GM12873 (cell line): ENCODE results near the gene RABEP2.

Experiments
- TF ChIP-seq, protein P1 (sequence below): IDR thresholded peaks from 2 replicates; pipeline ENCODE4 v1.5.1; 2012; ENCODE audit warnings: low read depth, mild to moderate bottlenecking, moderate library complexity, low read length, control low read depth; ENCODE audit not compliant: insufficient read depth; ENCODE audit errors: missing control alignments

Gene RABEP2

DNA sequence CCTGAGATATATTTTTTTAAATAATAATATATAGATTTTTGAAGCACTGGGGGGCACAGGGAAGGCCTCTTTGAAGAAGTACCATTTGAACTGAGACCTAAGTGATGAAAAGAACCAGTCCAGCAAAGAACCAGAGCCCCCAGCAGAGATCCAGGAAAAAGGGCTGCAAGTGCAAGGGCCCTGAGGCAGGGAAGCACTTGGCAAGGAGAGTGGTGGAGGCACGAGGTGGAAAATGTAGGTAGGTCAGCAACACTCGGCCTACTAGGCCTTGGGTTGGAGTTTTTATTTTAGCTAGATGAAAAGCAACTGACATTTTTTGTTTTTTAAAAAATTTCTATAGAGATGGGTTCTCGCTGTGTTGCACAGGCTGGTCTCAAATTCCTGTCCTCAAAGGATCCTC lies 5.2 kb upstream of the RABEP2 start:
- TF ChIP-seq, protein P1, sequence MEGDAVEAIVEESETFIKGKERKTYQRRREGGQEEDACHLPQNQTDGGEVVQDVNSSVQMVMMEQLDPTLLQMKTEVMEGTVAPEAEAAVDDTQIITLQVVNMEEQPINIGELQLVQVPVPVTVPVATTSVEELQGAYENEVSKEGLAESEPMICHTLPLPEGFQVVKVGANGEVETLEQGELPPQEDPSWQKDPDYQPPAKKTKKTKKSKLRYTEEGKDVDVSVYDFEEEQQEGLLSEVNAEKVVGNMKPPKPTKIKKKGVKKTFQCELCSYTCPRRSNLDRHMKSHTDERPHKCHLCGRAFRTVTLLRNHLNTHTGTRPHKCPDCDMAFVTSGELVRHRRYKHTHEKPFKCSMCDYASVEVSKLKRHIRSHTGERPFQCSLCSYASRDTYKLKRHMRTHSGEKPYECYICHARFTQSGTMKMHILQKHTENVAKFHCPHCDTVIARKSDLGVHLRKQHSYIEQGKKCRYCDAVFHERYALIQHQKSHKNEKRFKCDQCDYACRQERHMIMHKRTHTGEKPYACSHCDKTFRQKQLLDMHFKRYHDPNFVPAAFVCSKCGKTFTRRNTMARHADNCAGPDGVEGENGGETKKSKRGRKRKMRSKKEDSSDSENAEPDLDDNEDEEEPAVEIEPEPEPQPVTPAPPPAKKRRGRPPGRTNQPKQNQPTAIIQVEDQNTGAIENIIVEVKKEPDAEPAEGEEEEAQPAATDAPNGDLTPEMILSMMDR: no peak

GRCh38 chr16:28927815-28928214 lies 2.8 kb upstream of the RABEP2 start:
- TF ChIP-seq, protein P1: no peak

DNA sequence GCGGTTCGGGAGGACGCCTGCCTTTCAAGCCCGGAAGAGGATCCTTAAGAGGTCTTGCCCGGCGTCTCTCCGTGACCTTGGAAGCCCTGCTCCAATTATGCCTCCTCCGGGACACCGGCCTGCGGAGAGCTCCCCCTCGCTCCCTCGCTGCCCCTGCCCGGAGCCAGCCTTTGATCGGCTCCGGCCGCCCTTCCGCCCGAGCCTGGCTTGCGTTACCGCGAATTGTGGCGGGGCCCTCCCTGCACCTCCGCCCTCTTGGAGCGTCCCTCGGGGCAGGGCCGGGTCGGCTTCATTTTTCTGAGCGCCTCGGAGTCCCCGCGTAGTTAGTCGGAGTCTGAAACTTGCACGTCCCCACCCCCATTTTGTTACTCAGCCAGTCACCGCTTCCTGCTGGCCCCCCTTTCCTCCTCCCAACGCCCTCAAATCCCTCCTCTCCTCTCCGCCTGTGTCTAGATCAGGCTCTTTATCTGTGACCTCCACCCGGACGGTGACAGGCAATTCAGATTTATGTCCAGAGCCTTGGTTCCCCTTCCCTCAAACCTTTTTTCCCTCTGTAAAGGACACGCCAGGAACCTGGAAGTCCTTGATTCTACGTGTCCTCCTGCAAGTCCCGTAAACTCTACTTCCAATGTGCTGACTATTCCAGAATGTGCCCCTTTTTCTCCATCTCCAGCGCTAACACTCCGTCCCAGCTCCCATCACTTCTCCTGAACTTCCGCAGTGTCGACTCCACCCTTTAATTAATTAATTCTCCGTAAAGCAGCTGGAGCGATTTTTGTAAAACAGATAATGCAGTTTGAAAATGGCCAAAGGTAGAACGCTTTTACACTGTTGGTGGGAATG lies 569 bp upstream of the RABEP2 start:
- TF ChIP-seq, protein P1: no peak

DNA sequence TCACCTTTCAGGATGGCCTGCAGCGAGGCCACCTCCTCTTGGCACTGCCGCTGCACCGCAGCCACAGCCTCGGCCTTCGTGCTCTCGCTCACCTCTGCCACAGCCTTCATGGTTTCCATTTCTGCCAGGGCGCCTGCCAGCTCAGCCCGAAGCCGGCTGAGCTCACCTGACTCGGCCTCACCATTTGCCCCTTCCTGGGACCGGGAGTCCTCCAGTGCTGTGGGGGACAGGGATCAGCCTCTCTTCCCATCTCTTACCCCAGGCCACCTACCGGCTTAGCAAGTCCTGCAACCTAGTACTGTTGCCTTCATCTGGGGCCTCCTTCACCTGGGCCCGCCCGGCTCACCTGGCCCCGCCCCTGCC lies 658 bp downstream of the RABEP2 start:
- TF ChIP-seq, protein P1: peak; percentile 34

DNA sequence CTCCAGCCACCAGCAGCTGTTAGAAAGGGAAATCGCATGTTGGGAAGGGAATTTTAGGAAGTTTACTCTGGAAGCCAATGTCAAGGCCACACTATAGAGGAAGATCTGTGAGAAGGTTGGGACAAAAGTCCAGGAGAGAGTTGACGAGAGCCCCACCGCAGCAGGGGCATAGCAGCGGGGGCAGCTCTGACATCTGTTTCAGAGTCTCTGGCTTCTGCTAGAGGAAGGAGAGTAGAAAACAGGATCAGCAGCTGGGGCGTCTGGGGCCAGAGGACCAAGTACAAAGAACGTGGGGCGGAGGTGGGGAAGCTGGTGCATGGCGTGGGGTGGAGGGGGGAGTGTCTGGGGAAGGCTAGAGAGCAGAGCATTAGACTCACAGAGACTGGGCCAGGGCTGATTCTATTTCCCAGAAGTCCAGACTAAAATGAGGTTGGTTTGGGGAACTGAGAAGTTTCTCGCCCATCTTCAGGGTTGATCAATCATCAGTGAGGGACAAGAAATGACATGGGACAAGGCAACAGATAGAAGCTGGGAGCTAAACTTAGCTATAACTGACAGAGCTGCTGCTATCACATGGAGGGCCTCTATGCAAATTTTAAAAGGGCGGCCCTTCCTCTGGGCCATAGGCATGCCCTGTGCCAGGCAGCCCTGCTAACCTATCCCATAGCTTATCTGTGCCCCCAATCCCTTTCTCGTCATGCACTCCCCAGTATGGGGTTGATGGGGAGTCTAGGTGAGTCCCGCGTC lies 1.2 kb downstream of the RABEP2 start:
- TF ChIP-seq, protein P1: no peak

DNA sequence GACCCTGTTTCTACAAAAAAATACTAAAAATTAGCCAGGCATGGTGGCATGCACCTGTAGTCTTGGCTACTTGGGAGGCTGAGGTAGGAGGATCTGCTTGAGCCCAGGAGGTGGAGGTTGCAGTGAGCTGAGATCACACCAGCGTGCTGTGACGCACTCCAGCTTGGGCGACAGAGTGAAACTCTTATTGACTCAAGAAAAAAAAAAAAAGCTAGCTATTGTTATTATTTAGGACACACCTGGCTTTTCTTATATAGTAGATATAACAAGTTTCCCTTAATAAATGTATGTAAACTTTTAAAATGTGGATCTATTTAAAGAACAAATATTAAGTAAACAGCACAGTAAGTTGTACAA lies 1.8 kb downstream of the RABEP2 start:
- TF ChIP-seq, protein P1: no peak

- TF ChIP-seq, protein P1: no peak
Observed at GRCh38 chr16:28918698-28919097, 6.3 kb downstream of the RABEP2 start.
